GM12875 (cell line): ENCODE data around the gene WDR13.
"Not testable (repeated sequence)": the region's sequence is repeated elsewhere in the genome, so short reads cannot be mapped to it uniquely, and the experiment has no call there.

Experiments
- H3K4me3 ChIP-seq: one replicate; pipeline ENCODE4 v1.5.1; 2011; ENCODE audit warnings: low read depth, low read length, control low read depth
- CTCF ChIP-seq: IDR thresholded peaks from 2 replicates; pipeline ENCODE4 v1.5.1; 2011; ENCODE audit warnings: low read depth, mild to moderate bottlenecking, control low read depth, inconsistent platforms, low read length, moderate library complexity, borderline replicate concordance; ENCODE audit not compliant: insufficient read depth

WDR13 gene

DNA sequence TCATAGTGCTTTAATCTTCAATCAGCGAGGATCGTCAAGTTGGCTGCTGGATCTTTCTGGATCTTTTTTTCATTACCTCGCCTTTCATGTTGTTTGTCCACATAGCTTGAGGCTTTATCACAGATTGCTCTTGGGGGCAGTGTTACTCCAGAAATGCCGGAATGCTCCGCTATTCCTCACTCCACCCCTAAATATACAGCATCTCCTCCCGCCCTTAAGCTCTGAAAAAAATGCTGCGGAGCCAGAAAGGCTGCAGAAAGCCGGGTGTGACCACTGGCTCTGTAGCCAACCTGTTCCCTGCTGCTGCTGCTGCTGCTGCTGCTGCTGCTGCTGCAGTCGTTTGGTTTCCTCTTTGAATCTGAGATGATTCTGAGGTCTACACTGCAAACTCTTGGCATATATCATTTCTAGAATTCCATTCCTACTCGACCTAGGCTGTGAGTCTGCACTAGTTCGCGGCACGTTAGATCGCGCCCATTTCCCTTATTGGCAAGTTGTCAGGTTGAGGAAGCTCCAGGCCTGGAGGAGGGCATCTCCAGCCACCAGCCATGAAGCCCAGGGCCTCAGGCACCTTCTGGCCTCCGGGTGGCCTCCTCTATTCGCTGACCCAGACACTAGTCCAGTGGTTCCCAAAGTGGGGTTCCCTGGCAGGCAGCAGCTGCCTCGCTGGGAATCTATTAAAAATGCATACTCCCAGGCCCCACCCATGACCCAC is 34.2 kb downstream of the WDR13 start:
- H3K4me3 ChIP-seq = no peak overlapping the region
- TF ChIP-seq CTCF = 0 out of 2 replicates have a peak, but pooled peaks have one; percentile 30

GRCh38 chrX:48632207-48632606 is 34.9 kb downstream of the WDR13 start:
- no peak for TF ChIP-seq CTCF
- no peak overlapping the region for H3K4me3 ChIP-seq

GRCh38 chrX:48636301-48636700 is 39.0 kb downstream of the WDR13 start:
- no peak for TF ChIP-seq CTCF
- H3K4me3 ChIP-seq = no peak overlapping the region

- no peak overlapping the region for H3K4me3 ChIP-seq
- TF ChIP-seq CTCF = no peak
These were observed 39.5 kb downstream of the WDR13 start for GRCh38 chrX:48636776-48637175.

DNA sequence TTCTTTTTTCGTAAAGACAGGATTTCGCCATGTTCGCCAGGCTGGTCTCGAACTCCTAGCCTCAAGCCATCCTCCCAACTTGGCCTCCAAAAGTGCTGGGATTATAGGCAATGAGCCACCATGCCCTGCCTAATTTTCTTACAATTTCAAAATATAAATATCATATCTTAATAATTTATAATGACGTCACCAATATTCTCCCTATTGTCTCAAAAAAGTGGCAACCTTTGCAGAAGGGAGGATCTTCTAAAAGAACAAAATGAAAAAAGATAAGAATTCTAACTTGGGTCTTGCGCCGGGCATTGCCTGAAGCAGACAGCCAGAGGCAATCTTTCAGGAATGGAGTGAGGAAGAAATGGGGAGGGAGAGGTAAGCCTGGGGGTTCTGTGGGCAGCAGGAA is 48.4 kb downstream of the WDR13 start:
- H3K4me3 ChIP-seq = no peak overlapping the region
- TF ChIP-seq CTCF = no peak

DNA sequence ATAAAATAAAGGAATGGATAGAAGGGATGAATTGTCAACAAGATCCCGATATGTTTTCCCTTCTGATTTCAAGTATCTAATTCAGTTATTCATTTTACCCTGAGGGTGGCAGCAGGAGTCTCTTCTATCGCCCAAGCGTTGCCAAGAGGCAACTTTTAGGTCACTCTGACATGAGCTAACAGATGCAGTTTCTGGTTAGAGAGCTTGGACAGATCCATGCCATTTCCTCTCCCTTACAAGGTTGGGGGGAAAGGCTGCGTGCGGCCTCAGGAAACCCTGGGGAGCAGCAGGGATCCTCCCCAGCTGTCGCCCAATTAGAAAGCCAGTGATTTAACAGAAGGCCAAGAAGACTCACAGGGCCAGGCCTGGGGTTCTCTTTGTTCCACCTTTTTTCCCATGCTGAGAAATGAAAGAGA is 51.1 kb downstream of the WDR13 start:
- TF ChIP-seq CTCF = no peak
- no peak overlapping the region for H3K4me3 ChIP-seq

GRCh38 chrX:48649102-48649501 is 51.8 kb downstream of the WDR13 start:
- no peak overlapping the region for H3K4me3 ChIP-seq
- no peak for TF ChIP-seq CTCF

DNA sequence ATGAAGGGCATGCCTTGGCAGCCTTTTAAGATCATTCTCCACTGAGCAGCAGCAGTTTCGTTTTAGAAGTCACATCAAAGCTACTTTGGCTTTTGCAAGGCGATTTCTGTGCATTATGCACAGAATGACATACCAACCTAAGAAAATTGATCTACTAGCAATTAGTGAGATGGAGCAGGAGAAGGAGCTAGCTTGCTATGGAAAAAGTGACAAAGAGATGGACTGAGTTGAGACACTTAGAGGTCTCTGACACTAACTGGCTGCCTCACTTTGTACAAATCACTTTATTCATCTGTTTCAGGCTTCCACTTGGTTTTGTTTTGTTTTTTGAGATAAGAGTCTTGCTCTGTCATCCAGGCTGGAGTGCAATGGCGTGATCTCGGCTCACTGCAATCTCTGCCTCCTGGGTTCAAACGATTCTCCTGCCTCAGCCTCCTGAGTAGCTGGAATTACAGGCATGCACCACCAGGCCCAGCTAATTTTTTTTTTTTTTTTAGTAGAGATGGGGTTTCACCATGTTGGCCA is 54.8 kb downstream of the WDR13 start:
- H3K4me3 ChIP-seq = not testable (repeated sequence)

- not testable (repeated sequence) for H3K4me3 ChIP-seq
These were observed 57.5 kb downstream of the WDR13 start for GRCh38 chrX:48654746-48655145.
